Measurements from ENCODE around the gene ADK. TPM values are rescaled to one million over a fixed set of nuclear protein-coding genes. Genes with fewer than 3 reads are reported as not detected.
"Not testable (repeated sequence)": the region's sequence is repeated elsewhere in the genome, so short reads cannot be mapped to it uniquely, and the experiment has no call there.

ADK gene
- polyA plus RNA-seq, 1 donor (not counting 4 experiments of a cell fraction or from before 2014, with no cell fraction given): 139 TPM

DNA sequence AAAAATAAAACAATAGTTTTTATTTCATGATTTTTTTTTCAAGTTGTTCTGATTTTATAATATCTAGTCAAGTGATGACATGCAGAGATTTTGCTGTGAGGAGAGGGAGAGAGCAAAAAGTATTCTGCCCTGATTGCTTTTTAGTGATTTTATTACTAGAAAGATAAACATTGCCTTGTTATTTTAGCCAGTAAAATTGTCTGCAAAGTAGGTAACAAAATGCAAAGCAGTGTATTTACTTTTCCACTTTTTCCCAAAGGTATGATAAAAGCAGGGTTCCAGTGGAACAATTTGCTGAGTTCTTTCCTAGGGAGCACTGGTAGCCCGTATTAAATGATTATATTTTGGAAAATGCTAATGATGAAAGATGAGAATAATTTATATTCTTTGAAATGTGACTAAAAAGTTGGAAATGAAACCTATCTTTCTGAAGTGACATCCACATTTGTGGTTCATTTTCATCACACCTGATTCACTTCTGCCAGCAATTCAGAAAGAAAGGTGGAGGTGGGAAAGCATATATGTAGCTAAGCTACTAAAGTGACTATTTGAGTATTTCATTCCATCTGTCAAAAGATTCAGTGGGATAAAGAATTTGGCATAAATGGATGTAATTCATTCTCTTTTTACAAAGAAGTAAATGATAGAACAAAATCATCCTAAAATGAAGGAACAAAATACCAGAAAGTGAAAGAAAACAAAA lies 300.3 kb downstream of the ADK start:
- no peak for FAIRE-seq
- no peak for DNase-seq (ENCODE audit: low read depth, low spot score)
- no peaks in the 10 kb centered on the region for H3K9me1 ChIP-seq (ENCODE audit: control insufficient read depth, extremely low read depth, insufficient read depth, low read length)
- no peaks in the 10 kb centered on the region for H3K79me2 ChIP-seq (ENCODE audit: control insufficient read depth, insufficient read depth, low read length)
- no peaks in the 10 kb centered on the region for H3K9me3 ChIP-seq (ENCODE audit: control insufficient read depth, low read depth, low read length)
- no peak overlapping the region for H3K9ac ChIP-seq (ENCODE audit: control insufficient read depth, extremely low read depth, insufficient read depth, low read length)
- H3K27me3 ChIP-seq (ENCODE audit: control insufficient read depth, extremely low read depth, insufficient read depth, low read length): no peaks in the 10 kb centered on the region
- H3K36me3 ChIP-seq (ENCODE audit: control insufficient read depth in 2 of 2, extremely low read depth in 1 of 2, insufficient read depth in 2 of 2, low read length in 2 of 2): peaks cover 0 to 2% of the 10 kb centered on the region in 2 experiments
- no peak overlapping the region for H2AFZ ChIP-seq (ENCODE audit: control insufficient read depth, low read length)
- H3K27ac ChIP-seq (ENCODE audit: control insufficient read depth, insufficient read depth, low read length): no peak overlapping the region
- TF ChIP-seq, protein P1, sequence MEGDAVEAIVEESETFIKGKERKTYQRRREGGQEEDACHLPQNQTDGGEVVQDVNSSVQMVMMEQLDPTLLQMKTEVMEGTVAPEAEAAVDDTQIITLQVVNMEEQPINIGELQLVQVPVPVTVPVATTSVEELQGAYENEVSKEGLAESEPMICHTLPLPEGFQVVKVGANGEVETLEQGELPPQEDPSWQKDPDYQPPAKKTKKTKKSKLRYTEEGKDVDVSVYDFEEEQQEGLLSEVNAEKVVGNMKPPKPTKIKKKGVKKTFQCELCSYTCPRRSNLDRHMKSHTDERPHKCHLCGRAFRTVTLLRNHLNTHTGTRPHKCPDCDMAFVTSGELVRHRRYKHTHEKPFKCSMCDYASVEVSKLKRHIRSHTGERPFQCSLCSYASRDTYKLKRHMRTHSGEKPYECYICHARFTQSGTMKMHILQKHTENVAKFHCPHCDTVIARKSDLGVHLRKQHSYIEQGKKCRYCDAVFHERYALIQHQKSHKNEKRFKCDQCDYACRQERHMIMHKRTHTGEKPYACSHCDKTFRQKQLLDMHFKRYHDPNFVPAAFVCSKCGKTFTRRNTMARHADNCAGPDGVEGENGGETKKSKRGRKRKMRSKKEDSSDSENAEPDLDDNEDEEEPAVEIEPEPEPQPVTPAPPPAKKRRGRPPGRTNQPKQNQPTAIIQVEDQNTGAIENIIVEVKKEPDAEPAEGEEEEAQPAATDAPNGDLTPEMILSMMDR (optimal IDR thresholded peaks at IDR 0.05 in 1 of 3, IDR thresholded peaks at IDR 0.05 in 1 of 3, conservative IDR thresholded peaks at IDR 0.05 in 1 of 3; ENCODE audit: extremely low read depth in 1 of 3, insufficient read depth in 2 of 3, low read length in 3 of 3): no peak
- TF ChIP-seq EZH2 (IDR thresholded peaks at IDR 0.05; ENCODE audit: low read length): no peak
- H3K4me3 ChIP-seq (ENCODE audit: control insufficient read depth in 2 of 3, extremely low read depth in 1 of 3, insufficient read depth in 2 of 3, low read depth in 1 of 3, low read length in 3 of 3): no peak overlapping the region
- H4K20me1 ChIP-seq (ENCODE audit: control insufficient read depth, extremely low read depth, insufficient read depth, low read length): no peaks in the 10 kb centered on the region
- dilution Hi-C loops (cut with MboI; ENCODE audit: extremely low pct_ligation_motif_present, low sequenced_read_pairs): no loop called here
- no peak overlapping the region for H3K4me2 ChIP-seq (ENCODE audit: control insufficient read depth, extremely low read depth, insufficient read depth, low read depth, low read length)
- no peaks in the 10 kb centered on the region for H3K4me1 ChIP-seq (ENCODE audit: control insufficient read depth, extremely low read depth, insufficient read depth, low read length)

DNA sequence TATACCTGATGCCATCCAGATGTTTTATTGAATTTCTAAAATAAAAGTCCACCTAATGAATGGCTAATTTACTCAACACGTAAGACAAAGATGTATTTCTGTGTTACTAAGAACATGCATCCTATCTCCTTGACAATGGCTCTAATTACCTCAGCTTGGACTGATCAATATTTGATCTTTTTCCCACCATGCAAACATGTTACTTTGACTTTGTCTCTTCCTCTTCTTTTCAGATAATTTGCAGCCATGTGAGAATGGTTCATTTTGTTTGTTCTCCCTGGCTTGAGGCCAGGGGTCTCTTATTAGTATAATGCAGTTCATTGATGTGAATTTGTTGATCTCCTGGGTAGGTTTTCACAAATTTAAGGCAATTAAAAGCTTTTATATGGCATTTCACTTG lies 302.1 kb downstream of the ADK start:
- DNase-seq (ENCODE audit: low read depth, low spot score) (no peak), FAIRE-seq (no peak)
- no peak overlapping the region for H3K27ac ChIP-seq (ENCODE audit: control insufficient read depth, insufficient read depth, low read length)
- H3K9me3 ChIP-seq (ENCODE audit: control insufficient read depth, low read depth, low read length): no peaks in the 10 kb centered on the region
- no peak overlapping the region for H3K9ac ChIP-seq (ENCODE audit: control insufficient read depth, extremely low read depth, insufficient read depth, low read length)
- H3K36me3 ChIP-seq (ENCODE audit: control insufficient read depth in 2 of 2, extremely low read depth in 1 of 2, insufficient read depth in 2 of 2, low read length in 2 of 2): no peaks in the 10 kb centered on the region
- H3K4me1 ChIP-seq (ENCODE audit: control insufficient read depth, extremely low read depth, insufficient read depth, low read length): no peaks in the 10 kb centered on the region
- no peak for TF ChIP-seq EZH2 (IDR thresholded peaks at IDR 0.05; ENCODE audit: low read length)
- TF ChIP-seq, protein P1 (optimal IDR thresholded peaks at IDR 0.05 in 1 of 3, IDR thresholded peaks at IDR 0.05 in 1 of 3, conservative IDR thresholded peaks at IDR 0.05 in 1 of 3; ENCODE audit: extremely low read depth in 1 of 3, insufficient read depth in 2 of 3, low read length in 3 of 3): no peak
- H4K20me1 ChIP-seq (ENCODE audit: control insufficient read depth, extremely low read depth, insufficient read depth, low read length): no peaks in the 10 kb centered on the region
- no peak overlapping the region for H3K4me3 ChIP-seq (ENCODE audit: control insufficient read depth in 2 of 3, extremely low read depth in 1 of 3, insufficient read depth in 2 of 3, low read depth in 1 of 3, low read length in 3 of 3)
- no peak overlapping the region for H2AFZ ChIP-seq (ENCODE audit: control insufficient read depth, low read length)
- H3K4me2 ChIP-seq (ENCODE audit: control insufficient read depth, extremely low read depth, insufficient read depth, low read depth, low read length): no peak overlapping the region
- H3K79me2 ChIP-seq (ENCODE audit: control insufficient read depth, insufficient read depth, low read length): no peaks in the 10 kb centered on the region
- no peaks in the 10 kb centered on the region for H3K9me1 ChIP-seq (ENCODE audit: control insufficient read depth, extremely low read depth, insufficient read depth, low read length)
- dilution Hi-C loops (cut with MboI; ENCODE audit: extremely low pct_ligation_motif_present, low sequenced_read_pairs): no loop called here
- no peaks in the 10 kb centered on the region for H3K27me3 ChIP-seq (ENCODE audit: control insufficient read depth, extremely low read depth, insufficient read depth, low read length)

DNA sequence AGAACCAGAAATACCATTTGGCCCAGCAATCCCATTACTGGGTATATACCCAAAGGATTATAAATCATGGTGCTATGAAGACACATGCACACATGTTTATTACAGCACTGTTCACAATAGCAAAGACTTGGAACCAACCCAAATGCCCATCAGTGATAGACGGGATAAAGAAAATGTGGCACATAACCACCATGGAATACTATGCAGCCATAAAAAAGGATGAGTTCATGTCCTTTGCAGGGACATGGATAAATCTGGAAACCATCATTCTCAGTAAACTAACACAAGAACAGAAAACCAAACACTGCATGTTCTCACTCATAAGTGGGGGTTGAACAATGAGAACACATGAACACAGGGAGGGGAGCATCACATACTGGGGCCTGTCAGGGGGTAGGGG lies 306.5 kb downstream of the ADK start:
- H3K27ac ChIP-seq (ENCODE audit: control insufficient read depth, insufficient read depth, low read length); FAIRE-seq; dilution Hi-C loops (cut with MboI; ENCODE audit: extremely low pct_ligation_motif_present, low sequenced_read_pairs); H3K4me2 ChIP-seq (ENCODE audit: control insufficient read depth, extremely low read depth, insufficient read depth, low read depth, low read length); H3K9me3 ChIP-seq (ENCODE audit: control insufficient read depth, low read depth, low read length); H3K36me3 ChIP-seq (ENCODE audit: control insufficient read depth in 2 of 2, extremely low read depth in 1 of 2, insufficient read depth in 2 of 2, low read length in 2 of 2); H3K4me1 ChIP-seq (ENCODE audit: control insufficient read depth, extremely low read depth, insufficient read depth, low read length); H3K9ac ChIP-seq (ENCODE audit: control insufficient read depth, extremely low read depth, insufficient read depth, low read length); H3K9me1 ChIP-seq (ENCODE audit: control insufficient read depth, extremely low read depth, insufficient read depth, low read length); H3K4me3 ChIP-seq (ENCODE audit: control insufficient read depth in 2 of 3, extremely low read depth in 1 of 3, insufficient read depth in 2 of 3, low read depth in 1 of 3, low read length in 3 of 3); H4K20me1 ChIP-seq (ENCODE audit: control insufficient read depth, extremely low read depth, insufficient read depth, low read length); H3K79me2 ChIP-seq (ENCODE audit: control insufficient read depth, insufficient read depth, low read length); H3K27me3 ChIP-seq (ENCODE audit: control insufficient read depth, extremely low read depth, insufficient read depth, low read length); H2AFZ ChIP-seq (ENCODE audit: control insufficient read depth, low read length); DNase-seq (ENCODE audit: low read depth, low spot score): not testable (repeated sequence)
